Colonic mucosa (tissue), 4 donors: ENCODE results near the gene HSPA14. TPM values are rescaled to one million over a fixed set of nuclear protein-coding genes. Genes with fewer than 3 reads are reported as not detected.
A peak's percentile ranks its signal among the peaks of the same experiment; 100 is the strongest.

Experiments
- DNase-seq: peaks from one replicate; pipeline ENCODE4 v3.0.0-alpha.2; 2020
- H3K27ac ChIP-seq: fragments of 200-600 bp; one replicate; pipeline ENCODE4 v1.8.0; 2021
- H3K27me3 ChIP-seq: fragments of 200-600 bp; one replicate; pipeline ENCODE4 v1.8.0; 2021
- H3K36me3 ChIP-seq: fragments of 200-600 bp; one replicate; pipeline ENCODE4 v1.8.0; 2021
- H3K4me1 ChIP-seq: fragments of 200-600 bp; one replicate; pipeline ENCODE4 v1.8.0; 2021; ENCODE audit warnings: mild to moderate bottlenecking
- H3K4me3 ChIP-seq: fragments of 200-600 bp; one replicate; pipeline ENCODE4 v1.8.0; 2021
- H3K9ac ChIP-seq, 2 donors: one replicate each; pipeline ENCODE4 v1.7.0; 2013; ENCODE audit warnings: control low read depth in 2 of 2, low read depth in 2 of 2, low read length in 2 of 2
- H3K9me3 ChIP-seq: fragments of 200-600 bp; one replicate; pipeline ENCODE4 v1.8.0; 2021
- intact Hi-C: fragments of 100-400 bp; cut with DNase I; formaldehyde crosslinking; loops from one replicate; pipeline ENCODE4 v1.14.1; 2022
- total RNA-seq, 2 donors: library from RNA; stranded (reverse); fragmentation: NEBNext Ultra II Directional in 1 of 2; extraction: Animal tissue kit (Norgen Biotek cat#: 25700) in 1 of 2; gene quantifications; one replicate each; pipeline ENCODE4 v1.2.1, GENCODE V29; 2021
- TF ChIP-seq, protein P1 (sequence below): fragments of 200-600 bp; IDR thresholded peaks from one replicate; pipeline ENCODE4 v1.8.0; 2022; ENCODE audit warnings: antibody characterized with exemption, mild to moderate bottlenecking
- donor health status: healthy.
- donor health status: DM: no; HTN: no; CAD: no.
- donor health status: DM: no; HTN: no; CAD: no.

The HSPA14 gene
- total RNA-seq, 2 donors from 2014 or later, result 18.1 to 20.2 TPM

DNA sequence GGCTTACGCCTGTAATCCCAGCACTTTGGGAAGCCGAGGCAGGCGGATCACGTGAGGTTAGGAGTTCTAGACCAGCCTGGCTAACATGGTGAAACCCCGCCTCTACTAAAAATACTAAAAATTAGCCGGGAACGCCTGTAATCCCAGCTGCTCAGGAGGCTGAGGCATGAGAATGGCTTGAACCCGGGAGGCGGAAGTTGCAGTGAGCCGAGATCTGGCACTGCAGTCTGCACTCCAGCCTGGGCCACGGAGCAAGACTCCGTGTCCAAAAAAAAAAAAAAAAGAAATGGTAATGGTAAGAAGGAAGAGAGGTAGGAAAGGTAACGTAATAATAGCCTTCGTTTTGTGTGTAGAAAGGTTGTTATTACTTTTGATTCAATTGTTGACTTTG is 1.2 kb downstream of the HSPA14 start:
- H3K27me3 ChIP-seq, result no peaks in the 10 kb centered on the region
- H3K4me3 ChIP-seq, result peak overlapping the region; percentile 91
- H3K4me1 ChIP-seq, result no peaks in the 10 kb centered on the region
- H3K9ac ChIP-seq, result peak overlapping the region; percentile 85 to 98
- intact Hi-C loops, result no loop called here
- H3K9me3 ChIP-seq, result no peaks in the 10 kb centered on the region
- peak overlapping the region; percentile 72 for H3K27ac ChIP-seq
- peaks cover 8% of the 10 kb centered on the region for H3K36me3 ChIP-seq
- TF ChIP-seq, protein P1, sequence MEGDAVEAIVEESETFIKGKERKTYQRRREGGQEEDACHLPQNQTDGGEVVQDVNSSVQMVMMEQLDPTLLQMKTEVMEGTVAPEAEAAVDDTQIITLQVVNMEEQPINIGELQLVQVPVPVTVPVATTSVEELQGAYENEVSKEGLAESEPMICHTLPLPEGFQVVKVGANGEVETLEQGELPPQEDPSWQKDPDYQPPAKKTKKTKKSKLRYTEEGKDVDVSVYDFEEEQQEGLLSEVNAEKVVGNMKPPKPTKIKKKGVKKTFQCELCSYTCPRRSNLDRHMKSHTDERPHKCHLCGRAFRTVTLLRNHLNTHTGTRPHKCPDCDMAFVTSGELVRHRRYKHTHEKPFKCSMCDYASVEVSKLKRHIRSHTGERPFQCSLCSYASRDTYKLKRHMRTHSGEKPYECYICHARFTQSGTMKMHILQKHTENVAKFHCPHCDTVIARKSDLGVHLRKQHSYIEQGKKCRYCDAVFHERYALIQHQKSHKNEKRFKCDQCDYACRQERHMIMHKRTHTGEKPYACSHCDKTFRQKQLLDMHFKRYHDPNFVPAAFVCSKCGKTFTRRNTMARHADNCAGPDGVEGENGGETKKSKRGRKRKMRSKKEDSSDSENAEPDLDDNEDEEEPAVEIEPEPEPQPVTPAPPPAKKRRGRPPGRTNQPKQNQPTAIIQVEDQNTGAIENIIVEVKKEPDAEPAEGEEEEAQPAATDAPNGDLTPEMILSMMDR, result no peak
- peak; percentile 53 for DNase-seq

DNA sequence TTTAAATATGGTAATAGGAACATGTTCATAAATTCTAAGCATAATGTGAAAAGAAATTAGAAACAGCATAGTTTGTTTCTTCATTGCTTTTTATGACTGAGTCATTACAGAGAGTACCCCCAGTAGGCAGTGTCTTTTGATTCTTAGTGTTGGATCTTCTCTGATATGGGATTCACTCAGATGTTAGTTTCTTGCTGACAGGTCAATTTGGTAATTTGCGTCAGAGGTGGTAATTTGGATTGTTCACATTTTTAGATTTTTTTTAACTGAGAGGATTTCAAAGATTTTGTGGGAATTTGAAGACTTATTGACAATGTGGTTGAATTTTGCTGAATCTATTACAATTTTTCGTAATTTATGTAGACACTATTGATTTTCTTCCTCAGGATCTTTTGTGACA is 2.1 kb downstream of the HSPA14 start:
- Histone ChIP-seq H3K4me3 (no peak overlapping the region), H3K27ac (no peak overlapping the region), H3K9ac (no peak overlapping the region), H3K4me1 (no peaks in the 10 kb centered on the region), H3K9me3 (no peaks in the 10 kb centered on the region), H3K27me3 (no peaks in the 10 kb centered on the region), H3K36me3 (peaks cover 9% of the 10 kb centered on the region)
- intact Hi-C loops, result no loop called here
- DNase-seq, result no peak
- TF ChIP-seq, protein P1, result no peak

DNA sequence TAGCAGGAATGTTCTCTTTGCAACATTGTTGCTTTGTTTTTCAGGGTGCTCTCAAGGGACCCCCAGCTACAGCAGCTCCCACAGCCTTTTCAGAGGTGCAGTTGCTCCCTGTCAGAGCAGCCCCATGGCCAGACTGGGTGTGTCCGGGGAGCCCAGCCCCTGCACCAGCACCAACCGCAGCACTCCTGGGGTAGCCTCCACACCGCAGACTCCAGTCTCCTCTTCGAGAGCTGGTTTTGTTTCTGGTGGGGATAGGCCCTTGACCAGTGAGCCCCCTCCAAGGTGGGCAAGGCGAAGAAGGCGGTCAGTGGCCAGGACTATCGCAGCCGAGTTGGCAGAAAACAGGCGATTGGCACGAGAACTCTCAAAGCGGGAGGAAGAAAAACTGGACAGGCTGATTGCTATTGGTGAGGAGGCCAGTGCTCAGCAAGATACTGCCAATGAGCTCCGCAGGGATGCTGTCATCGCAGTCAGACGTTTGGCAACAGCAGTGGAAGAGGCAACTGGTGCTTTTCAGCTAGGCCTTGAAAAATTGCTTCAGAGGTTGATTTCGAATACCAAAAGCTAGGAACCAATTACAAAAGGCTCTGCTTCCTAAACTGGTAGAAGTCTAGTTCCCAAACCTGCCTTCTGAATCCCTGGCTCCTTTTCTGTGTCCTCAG is 5.4 kb downstream of the HSPA14 start:
- Histone ChIP-seq H3K9me3 (no peaks in the 10 kb centered on the region), H3K4me3 (no peak overlapping the region), H3K27me3 (no peaks in the 10 kb centered on the region), H3K36me3 (peaks cover 9% of the 10 kb centered on the region), H3K4me1 (no peaks in the 10 kb centered on the region), H3K9ac (no peak overlapping the region), H3K27ac (no peak overlapping the region)
- intact Hi-C loops, result no loop called here
- TF ChIP-seq, protein P1, result no peak
- DNase-seq, result no peak

DNA sequence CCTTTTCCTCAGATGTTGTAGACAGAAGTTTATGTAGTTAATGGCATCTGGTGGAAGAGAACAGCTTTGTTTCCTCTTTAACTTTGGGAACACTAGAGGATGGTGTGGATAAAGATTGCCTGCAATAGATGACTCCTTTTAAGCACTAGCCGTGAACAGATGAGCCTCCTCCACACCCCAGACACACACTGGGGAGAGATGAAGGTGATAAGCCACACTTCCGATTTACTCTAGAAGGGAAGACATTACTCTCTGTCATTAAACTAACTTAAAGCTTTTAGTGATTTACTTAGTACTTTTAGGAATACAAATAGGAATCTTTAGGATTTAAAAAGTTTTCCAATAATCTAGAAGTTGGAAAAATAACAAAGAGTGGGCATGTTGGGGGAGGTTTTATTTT is 6.8 kb downstream of the HSPA14 start:
- no peaks in the 10 kb centered on the region for H3K4me1 ChIP-seq
- no peaks in the 10 kb centered on the region for H3K9me3 ChIP-seq
- H3K4me3 ChIP-seq, result no peak overlapping the region
- intact Hi-C loops, result no loop called here
- H3K27ac ChIP-seq, result no peak overlapping the region
- H3K9ac ChIP-seq, result no peak overlapping the region
- TF ChIP-seq, protein P1, result no peak
- H3K36me3 ChIP-seq, result peaks cover 9% of the 10 kb centered on the region
- DNase-seq, result no peak
- H3K27me3 ChIP-seq, result no peaks in the 10 kb centered on the region

DNA sequence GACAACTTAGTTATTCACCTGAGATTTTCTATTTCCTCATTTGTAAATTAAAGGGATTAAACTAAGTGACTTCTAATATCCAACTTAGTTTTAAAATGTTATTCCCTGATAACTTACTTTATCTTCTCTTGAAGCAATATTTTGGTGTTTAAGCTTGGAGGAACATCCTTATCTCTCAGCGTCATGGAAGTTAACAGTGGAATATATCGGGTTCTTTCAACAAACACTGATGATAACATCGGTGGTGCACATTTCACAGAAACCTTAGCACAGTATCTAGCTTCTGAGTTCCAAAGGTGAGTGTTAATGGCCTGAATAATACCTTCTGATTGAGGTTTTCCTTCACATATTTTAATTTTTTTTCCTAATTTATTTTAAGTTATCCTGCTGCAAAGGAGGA is 14.1 kb downstream of the HSPA14 start:
- no peaks in the 10 kb centered on the region for H3K4me1 ChIP-seq
- intact Hi-C loops, result no loop called here
- TF ChIP-seq, protein P1, result no peak
- H3K27me3 ChIP-seq, result no peaks in the 10 kb centered on the region
- no peak for DNase-seq
- no peaks in the 10 kb centered on the region for H3K36me3 ChIP-seq
- no peak overlapping the region for H3K4me3 ChIP-seq
- no peak overlapping the region for H3K27ac ChIP-seq
- no peak overlapping the region for H3K9ac ChIP-seq
- no peaks in the 10 kb centered on the region for H3K9me3 ChIP-seq
